ENCODE measurements around the gene LRRC41.

GRCh38 chr1:46280092-46280491, 23.3 kb downstream of the LRRC41 start:
- no peak for TF ChIP-seq MAFG (CRISPR knock-in tag; IDR thresholded peaks at IDR 0.05)
- no peak for TF ChIP-seq FOXP1 (IDR thresholded peaks at IDR 0.05)
- TF ChIP-seq FOXP1 (CRISPR knock-in tag; IDR thresholded peaks at IDR 0.05): no peak
- TF ChIP-seq FOXM1 (CRISPR knock-in tag; IDR thresholded peaks at IDR 0.05): no peak
- no peak for TF ChIP-seq CEBPZ (IDR thresholded peaks at IDR 0.05; ENCODE audit: low read length)
- TF ChIP-seq HNRNPL (IDR thresholded peaks at IDR 0.05; ENCODE audit: low read depth, low read length): no peak
- TF ChIP-seq ZNF256 (CRISPR knock-in tag; conservative IDR thresholded peaks at IDR 0.05): no peak
- TF ChIP-seq SUZ12 (IDR thresholded peaks at IDR 0.05; ENCODE audit: low read depth, low read length): no peak
- peak; percentile 55; the same call in 1 of the 2 replicates for TF ChIP-seq BCL6 (CRISPR knock-in tag; IDR thresholded peaks at IDR 0.05)
- no peak for TF ChIP-seq FLYWCH1 (CRISPR knock-in tag; IDR thresholded peaks at IDR 0.05)
- TF ChIP-seq MYNN (CRISPR knock-in tag; IDR thresholded peaks at IDR 0.05; ENCODE audit: low read depth): no peak
